Spleen (tissue), 7 donors: ENCODE data around the gene REG1A.

Source experiments
- CTCF ChIP-seq, 11 experiments: fragments of 200-600 bp in 7 of 11; fragments of 450-650 bp in 4 of 11; sonication (generic) in 4 of 11; IDR thresholded peaks in 8 of 11; conservative IDR thresholded peaks in 3 of 11; 1 replicate in 7 of 11; 2 replicates in 4 of 11; pipeline versions ENCODE4 v1.4.0 to v1.8.0; 2016 to 2021; ENCODE audit warnings: antibody characterized with exemption in 11 of 11, inconsistent platforms in 4 of 11, mild to moderate bottlenecking in 1 of 11
- POLR2A ChIP-seq, 3 donors: fragments of 450-650 bp; IDR thresholded peaks; one replicate each; pipeline ENCODE4 v1.5.1; 2017; ENCODE audit warnings: antibody characterized with exemption in 3 of 3, mild to moderate bottlenecking in 1 of 3
- POLR2AphosphoS5 ChIP-seq, 3 donors: sonication (generic); formaldehyde crosslinking; IDR thresholded peaks; one replicate each; pipeline ENCODE4 v1.5.1; 2017; ENCODE audit warnings: antibody characterized with exemption in 3 of 3
- donor health status: DM: no; HTN: no; CAD: no; lungs with moderate emphysema.
- donor health status: DM: no; HTN: no; CAD: no.
- donor health status: DM: no; HTN: no; CAD: no.

GRCh38 chr2:79125721-79125985 is 5.4 kb downstream of the REG1A start:
- TF ChIP-seq POLR2A (IDR thresholded peaks at IDR 0.05), result no peak
- no peak for TF ChIP-seq POLR2AphosphoS5 (IDR thresholded peaks at IDR 0.05)
- no peak for TF ChIP-seq CTCF (IDR thresholded peaks at IDR 0.05 in 8 of 11, conservative IDR thresholded peaks at IDR 0.05 in 3 of 11)
